GM12878 (cell line): ENCODE data around the gene ABCA9. TPM values are rescaled to one million over a fixed set of nuclear protein-coding genes. Genes with fewer than 3 reads are reported as not detected.
"Not testable (repeated sequence)": the region's sequence is repeated elsewhere in the genome, so short reads cannot be mapped to it uniquely, and the experiment has no call there.

Experiments
- ATAC-seq: fragments of 200-7000 bp; cut with Tn5 transposase; 3 replicates; pipeline ENCODE4 v1.9.1; 2020; ENCODE audit warnings: mild to moderate bottlenecking, moderate library complexity
- BruUV-seq: library from RNA; stranded (reverse); fragments of 400-500 nt; replicated peaks from 2 replicates; lab custom pipeline; 2021; lab: Mats Ljungman, UMichigan
- CTCF ChIA-PET: fragments of 300-600 bp; sonication (Branson Sonifier 250); formaldehyde crosslinking; extraction: SDS; loops from one replicate; lab custom pipeline; 2021; ENCODE audit warnings: inconsistent platforms; lab: Yijun Ruan, JAX
- POLR2A ChIA-PET: fragments of 350-600 bp; formaldehyde crosslinking; extraction: SDS; loops from one replicate; lab custom pipeline; 2021; ENCODE audit warnings: inconsistent platforms; lab: Charles Lee
- RAD21 ChIA-PET: fragments of 300-600 bp; sonication (Branson Sonifier 250); formaldehyde crosslinking; loops from one replicate; lab custom pipeline; 2023; ENCODE audit warnings: antibody characterized with exemption; ENCODE audit not compliant: unreplicated experiment; lab: Charles Lee
- SMC1A ChIA-PET: fragments of 300-600 bp; sonication (Branson Sonifier 250); formaldehyde crosslinking; loops from one replicate; lab custom pipeline; 2023; ENCODE audit not compliant: unreplicated experiment, uncharacterized antibody; lab: Charles Lee
- DNase-seq: peaks from one replicate; pipeline ENCODE4 v3.0.0-alpha.2; 2011; ENCODE audit warnings: low read depth, low spot score
- FAIRE-seq: peaks from 3 replicates; lab custom pipeline; 2011; peaks lifted over from hg19 to GRCh38; lab: Jason Lieb, UNC
- H2AFZ ChIP-seq: 2 replicates; pipeline ENCODE4 v1.6.0; 2011; ENCODE audit warnings: low read depth, low read length, control low read depth; ENCODE audit not compliant: control insufficient read depth
- H3K27ac ChIP-seq: 2 replicates; pipeline ENCODE4 v1.5.1; 2011; ENCODE audit warnings: control low read depth; ENCODE audit not compliant: control insufficient read depth, insufficient read depth
- H3K27me3 ChIP-seq, 2 experiments: replicated peaks in 1 of 2; 2 replicates each; pipeline versions ENCODE4 v1.6.0 to v1.6.1; 2011; ENCODE audit warnings: low read length in 1 of 2; ENCODE audit not compliant: control insufficient read depth in 2 of 2, insufficient read depth in 2 of 2
- H3K36me3 ChIP-seq, 2 experiments: 2 replicates each; pipeline ENCODE4 v1.5.1; 2011; ENCODE audit warnings: low read length in 1 of 2; ENCODE audit not compliant: control insufficient read depth in 2 of 2, insufficient read depth in 2 of 2
- H3K4me1 ChIP-seq: 2 replicates; pipeline ENCODE4 v1.6.1; 2011; ENCODE audit warnings: mild to moderate bottlenecking, low read length, moderate library complexity, mixed read lengths; ENCODE audit not compliant: control insufficient read depth, insufficient read depth
- H3K4me2 ChIP-seq: 2 replicates; pipeline ENCODE4 v1.6.0; 2011; ENCODE audit warnings: control low read depth; ENCODE audit not compliant: control insufficient read depth, insufficient read depth
- H3K4me3 ChIP-seq: fragments of 200-600 bp; sonication (generic); 2 replicates; pipeline ENCODE4 v1.5.1; 2016
- H3K79me2 ChIP-seq: 2 replicates; pipeline ENCODE4 v1.6.0; 2011; ENCODE audit warnings: low read length; ENCODE audit not compliant: control insufficient read depth, insufficient read depth
- H3K9ac ChIP-seq: 2 replicates; pipeline ENCODE4 v1.8.0; 2011; ENCODE audit warnings: low read length, control low read depth, mixed read lengths; ENCODE audit not compliant: control insufficient read depth, insufficient read depth
- H3K9me3 ChIP-seq: replicated peaks from 3 replicates; pipeline ENCODE4 v1.5.1; 2011; ENCODE audit warnings: mild to moderate bottlenecking, low read length; ENCODE audit not compliant: control insufficient read depth, insufficient read depth
- H4K20me1 ChIP-seq: 2 replicates; pipeline ENCODE4 v1.6.0; 2011; ENCODE audit not compliant: control insufficient read depth, insufficient read depth
- BMI1 ChIP-seq: fragments of 450-650 bp; IDR thresholded peaks from 2 replicates; pipeline ENCODE4 v1.6.1; 2016; ENCODE audit warnings: mild to moderate bottlenecking, moderate library complexity, borderline replicate concordance
- CBX5 ChIP-seq: sonication (generic); IDR thresholded peaks from 2 replicates; pipeline ENCODE4 v1.6.1; 2016; ENCODE audit warnings: low read depth, moderate library complexity, mild to moderate bottlenecking, inconsistent platforms
- ESRRA ChIP-seq: IDR thresholded peaks from 2 replicates; pipeline ENCODE4 v1.6.1; 2012; ENCODE audit warnings: mild to moderate bottlenecking, low read length, improper control_type of control experiment
- FOXK2 ChIP-seq: fragments of 450-650 bp; IDR thresholded peaks from 2 replicates; pipeline ENCODE4 v1.6.1; 2017; ENCODE audit warnings: mild to moderate bottlenecking, moderate library complexity
- MYC ChIP-seq: IDR thresholded peaks from 2 replicates; pipeline ENCODE4 v1.6.1; 2011; ENCODE audit warnings: mild to moderate bottlenecking, low read length, moderate library complexity, inconsistent platforms; ENCODE audit not compliant: insufficient read depth, insufficient replicate concordance, insufficient read length, severe bottlenecking
- PRDM15 ChIP-seq: fragments of 450-650 bp; formaldehyde crosslinking; IDR thresholded peaks from 2 replicates; pipeline ENCODE4 v1.4.0; 2020; ENCODE audit warnings: mild to moderate bottlenecking, moderate library complexity
- SMAD1 ChIP-seq: fragments of 450-650 bp; IDR thresholded peaks from 2 replicates; pipeline ENCODE4 v1.6.1; 2018; ENCODE audit warnings: mild to moderate bottlenecking, low read depth; ENCODE audit not compliant: partially characterized antibody
- SP1 ChIP-seq: IDR thresholded peaks from one replicate; pipeline ENCODE4 v1.6.1; 2011; ENCODE audit warnings: low read depth, low read length
- SREBF2 ChIP-seq: IDR thresholded peaks from 2 replicates; pipeline ENCODE4 v1.6.1; 2012; ENCODE audit warnings: mild to moderate bottlenecking, low read length
- STAT1 ChIP-seq: fragments of 450-650 bp; conservative IDR thresholded peaks from 2 replicates; pipeline ENCODE4 v1.6.1; 2014; ENCODE audit warnings: antibody characterized with exemption, mild to moderate bottlenecking
- STAT3 ChIP-seq: IDR thresholded peaks from 2 replicates; pipeline ENCODE4 v1.6.1; 2011; ENCODE audit warnings: low read depth, low read length, improper control_type of control experiment
- WRNIP1 ChIP-seq: IDR thresholded peaks from 2 replicates; pipeline ENCODE4 v1.6.1; 2011; ENCODE audit warnings: low read depth, low read length, improper control_type of control experiment, borderline replicate concordance
- ZNF384 ChIP-seq: IDR thresholded peaks from 2 replicates; pipeline ENCODE4 v1.6.1; 2012; ENCODE audit warnings: low read depth, mild to moderate bottlenecking, low read length, improper control_type of control experiment, borderline replicate concordance
- WGBS: methylation state at CpG from one replicate; pipeline ENCODE4 v1.1.6; 2016; ENCODE audit warnings: low lambda C conversion rate; ENCODE audit not compliant: insufficient replicate concordance, insufficient coverage; ENCODE audit errors: missing lambda C conversion rate; 5-methylcytosine and 5-hydroxymethylcytosine counted together
- in situ Hi-C: fragments of 300-500 bp; cut with MboI; formaldehyde crosslinking; loops from 9 replicates; pipeline ENCODE4 v1.14.3; 2018; ENCODE audit warnings: mixed read lengths
- intact Hi-C: fragments of 100-400 bp; cut with micrococcal nuclease; formaldehyde crosslinking; loops from one replicate; pipeline ENCODE4 v1.14.2; 2022; ENCODE audit not compliant: unreplicated experiment
- polyA plus RNA-seq, 11 experiments: library from polyadenylated mRNA; depleted of rRNA in 4 of 11; unstranded in 6 of 11; stranded (reverse) in 5 of 11; fragments of >200 nt; fragmentation: Nextera tagmentation in 4 of 11; fragmentation: Illumina TruSeq in 1 of 11; extraction: Ambion mirVana in 4 of 11; extraction: Trizol in 1 of 11; gene quantifications; 1 replicate in 1 of 11; 2 replicates in 10 of 11; pipeline versions ENCODE4 v1.2.1 to v1.2.3, GENCODE V29; 2011 to 2016; ENCODE audit warnings: inconsistent platforms in 2 of 11, missing spikeins in 2 of 11, low read depth in 1 of 11
- total RNA-seq, 4 experiments: library from RNA; depleted of rRNA in 3 of 4; stranded (reverse); fragments of >200 nt in 3 of 4; fragmentation: Illumina TruSeq in 1 of 4; extraction: Trizol in 1 of 4; gene quantifications; 2 replicates each; pipeline versions ENCODE4 v1.2.1 to v1.2.3, GENCODE V29; 2013 to 2021

ABCA9 gene
- total and polyA plus RNA-seq, 10 of the 15 experiments (the other 5 are each of a cell fraction or from before 2014, with no cell fraction given): under 0.01 to 2.9 (median 0.31) TPM

DNA sequence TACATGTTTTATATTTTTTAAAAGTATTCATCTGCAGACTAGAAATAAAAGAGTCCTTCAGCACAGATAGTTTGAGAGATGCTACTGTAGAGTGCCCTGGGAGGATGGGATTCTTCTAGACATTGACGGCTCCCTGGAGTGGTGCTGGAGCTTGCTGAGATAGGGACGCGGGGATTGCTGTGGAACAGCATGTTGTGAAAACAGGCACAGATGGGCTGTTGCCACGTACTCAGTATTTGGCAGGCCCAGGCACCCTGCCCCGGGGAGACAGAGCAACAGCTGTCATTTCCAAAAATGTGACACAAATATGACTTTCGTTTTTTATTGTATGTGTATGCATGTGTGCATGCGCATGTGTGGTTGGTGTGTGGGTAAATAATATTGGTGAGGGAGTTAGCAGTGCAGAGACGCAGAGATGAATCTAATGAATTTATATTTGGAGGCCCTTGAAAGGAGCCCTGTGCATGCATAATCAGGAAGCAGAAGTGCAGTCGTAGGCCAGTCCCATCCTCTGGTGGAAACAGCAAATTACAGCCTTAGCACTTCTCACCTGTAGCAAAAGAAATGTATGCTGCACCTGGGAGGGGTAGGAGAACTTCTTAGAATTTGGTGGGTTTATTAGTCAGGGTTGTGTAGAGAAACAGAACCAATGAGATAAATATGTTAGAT is 99.4 kb downstream of the ABCA9 start (continued):
- no peak for TF ChIP-seq ZNF384
- TF ChIP-seq, all 136 proteins: peak for 0

GRCh38 chr17:68959117-68959516 is 101.6 kb downstream of the ABCA9 start:
- H2AFZ ChIP-seq, H3K4me2 ChIP-seq, H4K20me1 ChIP-seq, RAD21 ChIA-PET, SMC1A ChIA-PET, H3K27me3 ChIP-seq, H3K36me3 ChIP-seq, H3K9me3 ChIP-seq, POLR2A ChIA-PET, H3K4me1 ChIP-seq, H3K27ac ChIP-seq, H3K79me2 ChIP-seq, H3K4me3 ChIP-seq, DNase-seq, BruUV-seq, CTCF ChIA-PET, intact Hi-C loops, ATAC-seq, FAIRE-seq, in situ Hi-C loops, H3K9ac ChIP-seq: not testable (repeated sequence)
- WGBS: 71% methylated on average over 2 of the region's 2 CpGs

GRCh38 chr17:68957944-68958343 is 102.8 kb downstream of the ABCA9 start:
- H3K27ac ChIP-seq: no peak overlapping the region
- H3K9me3 ChIP-seq: no peaks in the 10 kb centered on the region; the same call in 2 of the 3 replicates
- WGBS: 100% methylated on average over 1 of the region's 1 CpG
- no peak overlapping the region for H3K9ac ChIP-seq
- DNase-seq (no peak), ATAC-seq (no peak), FAIRE-seq (no peak)
- intact Hi-C loops: no loop called here
- ChIA-PET POLR2A (no interaction called here), RAD21 (no interaction called here), CTCF (interaction anchor here (1.0 kb wide), 1 partner anchor 46 kb away, joined by 4 read pairs; no protein-coding TSS in a partner anchor), SMC1A (no interaction called here)
- no peaks in the 10 kb centered on the region for H3K79me2 ChIP-seq
- no peak overlapping the region for H3K4me3 ChIP-seq
- H3K27me3 ChIP-seq: no peaks in the 10 kb centered on the region
- H4K20me1 ChIP-seq: no peaks in the 10 kb centered on the region
- no TSS peak for BruUV-seq
- in situ Hi-C loops: no loop called here
- H3K4me1 ChIP-seq: no peaks in the 10 kb centered on the region
- no peak overlapping the region for H3K4me2 ChIP-seq
- H3K36me3 ChIP-seq: no peaks in the 10 kb centered on the region
- H2AFZ ChIP-seq: no peak overlapping the region
- TF ChIP-seq ESRRA (no peak), BMI1 (no peak), STAT1 (no peak), SP1 (no peak), CBX5 (no peak), SMAD1 (no peak), MYC (no peak), SREBF2 (no peak), PRDM15 (CRISPR knock-in tag) (no peak), WRNIP1 (no peak), STAT3 (no peak), FOXK2 (no peak)
